Mesendoderm (in vitro differentiated cells): ENCODE data around the gene ADPGK.

Experiments
- DNase-seq: peaks from one replicate; pipeline ENCODE4 v3.0.0; 2013
- H2AK5ac ChIP-seq: 2 replicates; pipeline ENCODE4 v1.6.1; 2013; ENCODE audit warnings: low read length, inconsistent platforms
- H2BK120ac ChIP-seq: 2 replicates; pipeline ENCODE4 v1.6.1; 2013; ENCODE audit warnings: low read depth, mild to moderate bottlenecking, low read length, moderate library complexity, mixed read lengths
- H2BK15ac ChIP-seq: replicated peaks from 2 replicates; pipeline ENCODE4 v1.6.1; 2013; ENCODE audit warnings: low read depth, mild to moderate bottlenecking, moderate library complexity
- H2BK5ac ChIP-seq: 2 replicates; pipeline ENCODE4 v1.6.1; 2013; ENCODE audit warnings: low read length, inconsistent platforms
- H3K18ac ChIP-seq: 2 replicates; pipeline ENCODE4 v1.6.1; 2013; ENCODE audit warnings: mild to moderate bottlenecking, low read length, mixed read lengths
- H3K23ac ChIP-seq: one replicate; pipeline ENCODE4 v1.6.1; 2013; ENCODE audit warnings: low read length
- H3K27ac ChIP-seq: 2 replicates; pipeline ENCODE4 v1.5.1; 2013; ENCODE audit warnings: low read depth, mild to moderate bottlenecking, inconsistent platforms, low read length, moderate library complexity
- H3K27me3 ChIP-seq: 2 replicates; pipeline ENCODE4 v1.6.1; 2013; ENCODE audit warnings: low read length, control low read depth, mild to moderate bottlenecking, inconsistent platforms; ENCODE audit not compliant: insufficient read depth, poor library complexity
- H3K36me3 ChIP-seq: 2 replicates; pipeline ENCODE4 v1.6.1; 2013; ENCODE audit warnings: low read length, inconsistent platforms; ENCODE audit not compliant: control insufficient read depth, insufficient read depth
- H3K4ac ChIP-seq: one replicate; pipeline ENCODE4 v1.6.1; 2013; ENCODE audit warnings: low read depth, mild to moderate bottlenecking, low read length, moderate library complexity
- H3K4me1 ChIP-seq: 2 replicates; pipeline ENCODE4 v1.6.1; 2013; ENCODE audit warnings: low read depth, low read length, inconsistent platforms; ENCODE audit not compliant: control insufficient read depth
- H3K4me2 ChIP-seq: 2 replicates; pipeline ENCODE4 v1.6.1; 2013; ENCODE audit warnings: low read length
- H3K4me3 ChIP-seq: 2 replicates; pipeline ENCODE4 v1.5.1; 2013; ENCODE audit warnings: mild to moderate bottlenecking, low read length
- H3K56ac ChIP-seq: one replicate; pipeline ENCODE4 v1.6.1; 2013; ENCODE audit warnings: low read length
- H3K79me1 ChIP-seq: 2 replicates; pipeline ENCODE4 v1.6.1; 2013; ENCODE audit warnings: low read length, inconsistent platforms
- H3K79me2 ChIP-seq: 2 replicates; pipeline ENCODE4 v1.6.1; 2013; ENCODE audit warnings: mild to moderate bottlenecking, low read length; ENCODE audit not compliant: control insufficient read depth, insufficient read depth
- H3K9ac ChIP-seq: 2 replicates; pipeline ENCODE4 v1.6.1; 2013; ENCODE audit warnings: low read length, inconsistent platforms
- H4K5ac ChIP-seq: one replicate; pipeline ENCODE4 v1.6.1; 2013; ENCODE audit warnings: low read length
- H4K8ac ChIP-seq: one replicate; pipeline ENCODE4 v1.6.1; 2013; ENCODE audit warnings: low read depth, mild to moderate bottlenecking, control low read depth, low read length, moderate library complexity
- WGBS: extraction: QIAGEN DNeasy Blood & Tissue Kit; methylation state at CpG from one replicate; pipeline ENCODE4 v1.1.7; 2013; ENCODE audit warnings: low lambda C conversion rate, missing lambda C conversion rate; ENCODE audit not compliant: insufficient coverage; ENCODE audit errors: extremely low coverage; 5-methylcytosine and 5-hydroxymethylcytosine counted together

Gene ADPGK

GRCh38 chr15:72786676-72787345, 3.3 kb upstream of the ADPGK start:
- no peak overlapping the region for H4K5ac ChIP-seq
- H3K4ac ChIP-seq, result no peak overlapping the region
- H3K27me3 ChIP-seq, result no peaks in the 10 kb centered on the region
- no CpG with 5 or more reads among the region's 8 CpGs for whole genome bisulfite sequencing
- no peak overlapping the region for H2BK5ac ChIP-seq
- H2BK15ac ChIP-seq, result no peak overlapping the region
- peaks cover 5% of the 10 kb centered on the region for H3K79me1 ChIP-seq
- no peaks in the 10 kb centered on the region for H3K36me3 ChIP-seq
- no peak overlapping the region for H3K18ac ChIP-seq
- no peak overlapping the region for H2AK5ac ChIP-seq
- no peak overlapping the region for H2BK120ac ChIP-seq
- H3K4me2 ChIP-seq, result no peak overlapping the region
- no peak overlapping the region for H3K56ac ChIP-seq
- H3K23ac ChIP-seq, result no peak overlapping the region
- H3K4me3 ChIP-seq, result no peak overlapping the region
- DNase-seq, result no peak
- H3K27ac ChIP-seq, result no peak overlapping the region
- H3K79me2 ChIP-seq, result peaks cover 14% of the 10 kb centered on the region
- no peaks in the 10 kb centered on the region for H3K4me1 ChIP-seq
- no peak overlapping the region for H3K9ac ChIP-seq
- H4K8ac ChIP-seq, result no peak overlapping the region

DNA sequence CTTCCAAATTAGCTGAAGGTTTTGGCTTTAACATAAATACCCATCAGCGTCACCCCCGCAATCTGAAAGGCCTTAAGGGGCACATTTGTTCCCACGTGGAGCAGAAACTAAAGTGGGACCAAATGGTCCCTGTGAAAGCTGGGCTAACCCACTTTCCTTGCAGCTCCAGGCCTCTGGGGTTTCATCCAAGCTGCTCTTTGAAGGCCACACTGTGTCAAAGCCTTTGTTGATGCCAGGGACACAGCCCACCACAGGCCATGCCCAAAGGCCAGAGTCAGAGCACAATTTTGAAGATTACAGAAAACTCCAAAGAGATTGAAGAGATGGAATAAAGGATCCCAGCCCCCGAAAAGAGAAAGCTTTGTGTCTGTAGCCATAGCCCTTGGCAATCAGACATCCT, 2.7 kb upstream of the ADPGK start:
- Histone ChIP-seq H2BK120ac (no peak overlapping the region), H2BK5ac (no peak overlapping the region), H3K23ac (no peak overlapping the region), H3K56ac (no peak overlapping the region), H3K4ac (no peak overlapping the region), H3K79me2 (peaks cover 20% of the 10 kb centered on the region), H4K5ac (no peak overlapping the region), H3K9ac (no peak overlapping the region), H3K4me1 (no peaks in the 10 kb centered on the region), H2AK5ac (no peak overlapping the region), H3K36me3 (no peaks in the 10 kb centered on the region), H3K18ac (no peak overlapping the region), H3K27me3 (no peaks in the 10 kb centered on the region), H3K4me2 (no peak overlapping the region), H3K27ac (no peak overlapping the region), H2BK15ac (no peak overlapping the region), H3K79me1 (peaks cover 10% of the 10 kb centered on the region), H4K8ac (no peak overlapping the region), H3K4me3 (no peak overlapping the region)
- DNase-seq, result no peak
- WGBS, result no CpG with 5 or more reads among the region's 4 CpGs

GRCh38 chr15:72785841-72786240, 2.3 kb upstream of the ADPGK start:
- H3K4me3 ChIP-seq, result no peak overlapping the region
- H3K23ac ChIP-seq, result no peak overlapping the region
- no peak overlapping the region for H3K27ac ChIP-seq
- no peak overlapping the region for H2BK120ac ChIP-seq
- H2AK5ac ChIP-seq, result no peak overlapping the region
- H3K9ac ChIP-seq, result no peak overlapping the region
- no peak overlapping the region for H2BK15ac ChIP-seq
- H3K27me3 ChIP-seq, result no peaks in the 10 kb centered on the region
- DNase-seq, result no peak
- H3K79me2 ChIP-seq, result peaks cover 24% of the 10 kb centered on the region
- H4K8ac ChIP-seq, result no peak overlapping the region
- H3K56ac ChIP-seq, result no peak overlapping the region
- no peak overlapping the region for H3K4me2 ChIP-seq
- no peaks in the 10 kb centered on the region for H3K4me1 ChIP-seq
- no CpG with 5 or more reads among the region's 2 CpGs for WGBS
- no peaks in the 10 kb centered on the region for H3K36me3 ChIP-seq
- H3K18ac ChIP-seq, result no peak overlapping the region
- H4K5ac ChIP-seq, result no peak overlapping the region
- no peak overlapping the region for H2BK5ac ChIP-seq
- peaks cover 13% of the 10 kb centered on the region for H3K79me1 ChIP-seq
- no peak overlapping the region for H3K4ac ChIP-seq

- Histone ChIP-seq H3K9ac (no peak overlapping the region), H3K18ac (no peak overlapping the region), H2BK5ac (no peak overlapping the region), H3K27ac (no peak overlapping the region), H3K4me2 (no peak overlapping the region), H3K79me1 (peaks cover 16% of the 10 kb centered on the region), H3K23ac (no peak overlapping the region), H2AK5ac (no peak overlapping the region), H3K4me3 (no peak overlapping the region), H3K27me3 (no peaks in the 10 kb centered on the region), H4K8ac (no peak overlapping the region), H3K36me3 (no peaks in the 10 kb centered on the region), H3K4me1 (no peaks in the 10 kb centered on the region), H4K5ac (no peak overlapping the region), H3K4ac (no peak overlapping the region), H2BK120ac (no peak overlapping the region), H2BK15ac (no peak overlapping the region), H3K56ac (no peak overlapping the region), H3K79me2 (peaks cover 28% of the 10 kb centered on the region)
- no peak for DNase-seq
- WGBS, result no CpG with 5 or more reads among the region's 4 CpGs
Observed at GRCh38 chr15:72785432-72785831, 1.9 kb upstream of the ADPGK start.

- H2AK5ac ChIP-seq, result no peak overlapping the region
- H3K56ac ChIP-seq, result no peak overlapping the region
- peaks cover 31% of the 10 kb centered on the region for H3K79me2 ChIP-seq
- H3K4me1 ChIP-seq, result no peaks in the 10 kb centered on the region
- no peak overlapping the region for H3K23ac ChIP-seq
- no peak overlapping the region for H3K18ac ChIP-seq
- H2BK120ac ChIP-seq, result no peak overlapping the region
- H2BK15ac ChIP-seq, result no peak overlapping the region
- H3K4me3 ChIP-seq, result no peak overlapping the region
- H4K8ac ChIP-seq, result no peak overlapping the region
- H2BK5ac ChIP-seq, result no peak overlapping the region
- no CpG with 5 or more reads among the region's 7 CpGs for WGBS
- H3K27me3 ChIP-seq, result no peaks in the 10 kb centered on the region
- H3K79me1 ChIP-seq, result peaks cover 19% of the 10 kb centered on the region
- H3K4me2 ChIP-seq, result no peak overlapping the region
- no peak overlapping the region for H3K27ac ChIP-seq
- DNase-seq, result no peak
- no peak overlapping the region for H4K5ac ChIP-seq
- no peak overlapping the region for H3K4ac ChIP-seq
- H3K36me3 ChIP-seq, result no peaks in the 10 kb centered on the region
- H3K9ac ChIP-seq, result no peak overlapping the region
Observed at GRCh38 chr15:72784456-72784876, 908 bp upstream of the ADPGK start.
